SU-DHL-6 (cell line): Measurements from ENCODE around the gene DSN1.

Source experiments
- EZH2phosphoT487 ChIP-seq: fragments of 200-600 bp; sonication (generic), shearing (Covaris generic); conservative IDR thresholded peaks from 2 replicates; pipeline ENCODE4 v1.6.1; 2018; ENCODE audit warnings: mild to moderate bottlenecking, antibody characterized with exemption, low read length, moderate library complexity, mixed read lengths
- TF ChIP-seq, protein P1 (sequence below): fragments of 200-600 bp; sonication (generic); IDR thresholded peaks from one replicate; pipeline ENCODE4 v1.5.1; 2017; ENCODE audit warnings: antibody characterized with exemption, mild to moderate bottlenecking, low read length, moderate library complexity; ENCODE audit not compliant: insufficient read depth, poor library complexity, severe bottlenecking

- TF ChIP-seq, protein P1, sequence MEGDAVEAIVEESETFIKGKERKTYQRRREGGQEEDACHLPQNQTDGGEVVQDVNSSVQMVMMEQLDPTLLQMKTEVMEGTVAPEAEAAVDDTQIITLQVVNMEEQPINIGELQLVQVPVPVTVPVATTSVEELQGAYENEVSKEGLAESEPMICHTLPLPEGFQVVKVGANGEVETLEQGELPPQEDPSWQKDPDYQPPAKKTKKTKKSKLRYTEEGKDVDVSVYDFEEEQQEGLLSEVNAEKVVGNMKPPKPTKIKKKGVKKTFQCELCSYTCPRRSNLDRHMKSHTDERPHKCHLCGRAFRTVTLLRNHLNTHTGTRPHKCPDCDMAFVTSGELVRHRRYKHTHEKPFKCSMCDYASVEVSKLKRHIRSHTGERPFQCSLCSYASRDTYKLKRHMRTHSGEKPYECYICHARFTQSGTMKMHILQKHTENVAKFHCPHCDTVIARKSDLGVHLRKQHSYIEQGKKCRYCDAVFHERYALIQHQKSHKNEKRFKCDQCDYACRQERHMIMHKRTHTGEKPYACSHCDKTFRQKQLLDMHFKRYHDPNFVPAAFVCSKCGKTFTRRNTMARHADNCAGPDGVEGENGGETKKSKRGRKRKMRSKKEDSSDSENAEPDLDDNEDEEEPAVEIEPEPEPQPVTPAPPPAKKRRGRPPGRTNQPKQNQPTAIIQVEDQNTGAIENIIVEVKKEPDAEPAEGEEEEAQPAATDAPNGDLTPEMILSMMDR, result no peak
- TF ChIP-seq EZH2phosphoT487, result no peak
Observed at GRCh38 chr20:36726168-36726567, 47.4 kb downstream of the DSN1 start.
